ENCODE measurements around the gene PI4KB. TPM values are rescaled to one million over a fixed set of nuclear protein-coding genes. Genes with fewer than 3 reads are reported as not detected.
A peak's percentile ranks its signal among the peaks of the same experiment; 100 is the strongest.

The PI4KB gene
- total and polyA plus RNA-seq, 2 of the 13 experiments (the other 11 are each of a cell fraction or from before 2014, with no cell fraction given) = 19.5 to 29.3 TPM

DNA sequence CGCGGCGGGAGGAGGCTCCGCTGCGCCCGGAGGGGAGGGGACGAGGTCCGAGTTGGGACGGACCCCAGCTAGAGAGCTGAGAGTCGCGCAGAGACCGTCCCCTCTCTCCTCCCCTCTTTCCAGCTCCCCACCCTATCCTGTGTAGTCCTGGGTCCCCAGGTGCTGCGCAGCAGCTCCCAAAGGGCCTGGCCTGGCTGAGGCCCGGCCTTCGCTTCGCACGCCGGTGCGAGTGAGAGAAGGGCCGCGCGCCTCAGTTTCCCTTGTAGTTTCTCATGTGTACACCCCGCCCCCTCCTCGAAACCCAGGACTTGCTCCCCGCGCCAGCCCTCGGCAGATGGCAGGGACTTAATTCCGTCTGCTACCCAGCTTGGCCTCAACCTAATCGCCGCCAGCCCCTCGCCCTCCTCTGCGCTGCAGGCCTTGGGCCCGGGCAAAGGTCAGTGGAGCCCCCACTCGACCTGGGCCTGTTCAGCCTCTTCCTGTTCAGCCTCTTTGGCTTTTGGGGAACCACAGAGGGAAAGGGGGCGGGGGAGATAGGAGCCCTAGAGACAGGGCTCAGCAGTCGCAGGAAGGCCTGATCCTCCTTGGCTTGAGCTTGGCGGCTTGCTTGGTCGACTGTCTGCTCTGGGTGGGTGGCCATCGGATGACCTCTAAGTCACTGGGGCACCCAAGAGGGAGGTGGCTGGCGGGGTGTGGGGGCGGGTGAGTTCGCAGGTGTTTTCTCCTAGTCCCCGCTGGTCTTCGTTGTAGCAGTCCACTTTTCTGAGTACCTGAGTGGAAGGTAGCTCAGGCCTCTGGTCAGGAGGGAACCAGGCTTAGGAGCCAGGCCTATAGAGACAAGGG is 44.1 kb downstream of the PI4KB start (continued):
- TF ChIP-seq ARHGAP35 (CRISPR knock-in tag; IDR thresholded peaks at IDR 0.05; ENCODE audit: borderline replicate concordance) (0 out of 2 replicates have a peak, but pooled peaks have one; percentile 51), ATF1 (CRISPR knock-in tag; IDR thresholded peaks at IDR 0.05) (no peak), NFE2L1 (CRISPR knock-in tag; IDR thresholded peaks at IDR 0.05; ENCODE audit: borderline replicate concordance) (no peak), BCL6 (CRISPR knock-in tag; IDR thresholded peaks at IDR 0.05) (no peak), ZNF282 (IDR thresholded peaks at IDR 0.05; ENCODE audit: partially characterized antibody) (no peak), SRSF4 (IDR thresholded peaks at IDR 0.05; ENCODE audit: low read depth, low read length, poor library complexity, severe bottlenecking) (no peak), ZNF17 (CRISPR knock-in tag; IDR thresholded peaks at IDR 0.05) (no peak), HNRNPL (IDR thresholded peaks at IDR 0.05; ENCODE audit: low read depth, low read length) (no peak), U2AF1 (optimal IDR thresholded peaks at IDR 0.05; ENCODE audit: low read depth, low read length) (no peak), PRPF4 (IDR thresholded peaks at IDR 0.05; ENCODE audit: low read depth, low read length, poor library complexity, severe bottlenecking) (no peak), ATM (IDR thresholded peaks at IDR 0.05; ENCODE audit: borderline replicate concordance) (no peak), CHD4 (IDR thresholded peaks at IDR 0.05; ENCODE audit: borderline replicate concordance, low read length) (no peak), ZNF616 (CRISPR knock-in tag; IDR thresholded peaks at IDR 0.05; ENCODE audit: low read depth) (no peak), ZFP90 (CRISPR knock-in tag; IDR thresholded peaks at IDR 0.05; ENCODE audit: borderline replicate concordance) (no peak), IKZF1 (IDR thresholded peaks at IDR 0.05) (no peak), ZFP62 (CRISPR knock-in tag; IDR thresholded peaks at IDR 0.05) (no peak), TARDBP (CRISPR knock-in tag; IDR thresholded peaks at IDR 0.05) (no peak; the same call in 1 of the 2 replicates), ZNF136 (CRISPR knock-in tag; IDR thresholded peaks at IDR 0.05; ENCODE audit: low read depth) (no peak)
- TF ChIP-seq, protein P1, sequence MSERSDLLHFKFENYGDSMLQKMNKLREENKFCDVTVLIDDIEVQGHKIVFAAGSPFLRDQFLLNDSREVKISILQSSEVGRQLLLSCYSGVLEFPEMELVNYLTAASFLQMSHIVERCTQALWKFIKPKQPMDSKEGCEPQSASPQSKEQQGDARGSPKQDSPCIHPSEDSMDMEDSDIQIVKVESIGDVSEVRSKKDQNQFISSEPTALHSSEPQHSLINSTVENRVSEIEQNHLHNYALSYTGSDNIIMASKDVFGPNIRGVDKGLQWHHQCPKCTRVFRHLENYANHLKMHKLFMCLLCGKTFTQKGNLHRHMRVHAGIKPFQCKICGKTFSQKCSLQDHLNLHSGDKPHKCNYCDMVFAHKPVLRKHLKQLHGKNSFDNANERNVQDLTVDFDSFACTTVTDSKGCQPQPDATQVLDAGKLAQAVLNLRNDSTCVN (CRISPR knock-in tag; IDR thresholded peaks at IDR 0.05; ENCODE audit: borderline replicate concordance) = no peak
- TF ChIP-seq, protein P2, sequence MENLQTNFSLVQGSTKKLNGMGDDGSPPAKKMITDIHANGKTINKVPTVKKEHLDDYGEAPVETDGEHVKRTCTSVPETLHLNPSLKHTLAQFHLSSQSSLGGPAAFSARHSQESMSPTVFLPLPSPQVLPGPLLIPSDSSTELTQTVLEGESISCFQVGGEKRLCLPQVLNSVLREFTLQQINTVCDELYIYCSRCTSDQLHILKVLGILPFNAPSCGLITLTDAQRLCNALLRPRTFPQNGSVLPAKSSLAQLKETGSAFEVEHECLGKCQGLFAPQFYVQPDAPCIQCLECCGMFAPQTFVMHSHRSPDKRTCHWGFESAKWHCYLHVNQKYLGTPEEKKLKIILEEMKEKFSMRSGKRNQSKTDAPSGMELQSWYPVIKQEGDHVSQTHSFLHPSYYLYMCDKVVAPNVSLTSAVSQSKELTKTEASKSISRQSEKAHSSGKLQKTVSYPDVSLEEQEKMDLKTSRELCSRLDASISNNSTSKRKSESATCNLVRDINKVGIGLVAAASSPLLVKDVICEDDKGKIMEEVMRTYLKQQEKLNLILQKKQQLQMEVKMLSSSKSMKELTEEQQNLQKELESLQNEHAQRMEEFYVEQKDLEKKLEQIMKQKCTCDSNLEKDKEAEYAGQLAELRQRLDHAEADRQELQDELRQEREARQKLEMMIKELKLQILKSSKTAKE (CRISPR knock-in tag; IDR thresholded peaks at IDR 0.05; ENCODE audit: borderline replicate concordance) = no peak
- TF ChIP-seq, protein P3, sequence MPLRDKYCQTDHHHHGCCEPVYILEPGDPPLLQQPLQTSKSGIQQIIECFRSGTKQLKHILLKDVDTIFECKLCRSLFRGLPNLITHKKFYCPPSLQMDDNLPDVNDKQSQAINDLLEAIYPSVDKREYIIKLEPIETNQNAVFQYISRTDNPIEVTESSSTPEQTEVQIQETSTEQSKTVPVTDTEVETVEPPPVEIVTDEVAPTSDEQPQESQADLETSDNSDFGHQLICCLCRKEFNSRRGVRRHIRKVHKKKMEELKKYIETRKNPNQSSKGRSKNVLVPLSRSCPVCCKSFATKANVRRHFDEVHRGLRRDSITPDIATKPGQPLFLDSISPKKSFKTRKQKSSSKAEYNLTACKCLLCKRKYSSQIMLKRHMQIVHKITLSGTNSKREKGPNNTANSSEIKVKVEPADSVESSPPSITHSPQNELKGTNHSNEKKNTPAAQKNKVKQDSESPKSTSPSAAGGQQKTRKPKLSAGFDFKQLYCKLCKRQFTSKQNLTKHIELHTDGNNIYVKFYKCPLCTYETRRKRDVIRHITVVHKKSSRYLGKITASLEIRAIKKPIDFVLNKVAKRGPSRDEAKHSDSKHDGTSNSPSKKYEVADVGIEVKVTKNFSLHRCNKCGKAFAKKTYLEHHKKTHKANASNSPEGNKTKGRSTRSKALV (CRISPR knock-in tag; IDR thresholded peaks at IDR 0.05) = no peak
- TF ChIP-seq, protein P4, sequence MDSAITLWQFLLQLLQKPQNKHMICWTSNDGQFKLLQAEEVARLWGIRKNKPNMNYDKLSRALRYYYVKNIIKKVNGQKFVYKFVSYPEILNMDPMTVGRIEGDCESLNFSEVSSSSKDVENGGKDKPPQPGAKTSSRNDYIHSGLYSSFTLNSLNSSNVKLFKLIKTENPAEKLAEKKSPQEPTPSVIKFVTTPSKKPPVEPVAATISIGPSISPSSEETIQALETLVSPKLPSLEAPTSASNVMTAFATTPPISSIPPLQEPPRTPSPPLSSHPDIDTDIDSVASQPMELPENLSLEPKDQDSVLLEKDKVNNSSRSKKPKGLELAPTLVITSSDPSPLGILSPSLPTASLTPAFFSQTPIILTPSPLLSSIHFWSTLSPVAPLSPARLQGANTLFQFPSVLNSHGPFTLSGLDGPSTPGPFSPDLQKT (CRISPR knock-in tag; IDR thresholded peaks at IDR 0.05; ENCODE audit: borderline replicate concordance) = no peak
- TF ChIP-seq, protein P5, sequence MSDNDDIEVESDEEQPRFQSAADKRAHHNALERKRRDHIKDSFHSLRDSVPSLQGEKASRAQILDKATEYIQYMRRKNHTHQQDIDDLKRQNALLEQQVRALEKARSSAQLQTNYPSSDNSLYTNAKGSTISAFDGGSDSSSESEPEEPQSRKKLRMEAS (IDR thresholded peaks at IDR 0.05) = no peak; the same call in 1 of the 2 replicates

Data from HepG2 (cell line).